GM06990 (cell line): ENCODE results near the gene MAD2L1BP.
A peak's percentile ranks its signal among the peaks of the same experiment; 100 is the strongest.

Experiments used
- DNase-seq: peaks from one replicate; pipeline ENCODE4 v3.0.0-alpha.2; 2011; ENCODE audit not compliant: insufficient read length; ENCODE audit errors: extremely low read depth
- H3K27me3 ChIP-seq: replicated peaks from 2 replicates; pipeline ENCODE4 v1.6.0; 2011; ENCODE audit warnings: low read length; ENCODE audit not compliant: control insufficient read depth, insufficient read depth
- H3K36me3 ChIP-seq: 2 replicates; pipeline ENCODE4 v1.5.1; 2011; ENCODE audit warnings: low read length; ENCODE audit not compliant: control insufficient read depth, insufficient read depth
- H3K4me3 ChIP-seq: replicated peaks from 2 replicates; pipeline ENCODE4 v1.5.1; 2011; ENCODE audit warnings: low read depth, mild to moderate bottlenecking, control low read depth, low read length
- CTCF ChIP-seq: IDR thresholded peaks from 2 replicates; pipeline ENCODE4 v1.5.1; 2011; ENCODE audit warnings: low read length, control low read depth, mild to moderate bottlenecking, inconsistent platforms; ENCODE audit not compliant: insufficient read depth, poor library complexity, severe bottlenecking

The MAD2L1BP gene

DNA sequence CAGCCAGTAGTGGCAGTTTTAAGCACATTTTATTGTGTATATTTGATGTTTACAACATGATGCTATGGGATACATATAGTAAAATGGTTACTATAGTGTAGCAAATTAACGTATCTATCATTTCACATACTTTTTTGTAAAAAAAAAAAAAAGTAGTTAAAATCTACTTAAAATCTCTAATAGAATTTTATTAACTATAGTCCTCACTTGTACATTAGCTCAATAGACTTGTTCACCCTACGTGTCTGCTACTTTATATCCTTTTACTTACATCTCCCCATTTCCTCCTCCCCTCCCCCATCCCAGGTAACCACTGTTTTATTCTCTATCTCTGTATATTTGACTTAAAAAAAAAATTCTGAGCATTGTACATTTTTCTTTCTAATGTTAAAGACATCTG, 29.6 kb upstream of the MAD2L1BP start:
- H3K36me3 ChIP-seq: peaks cover 7% of the 10 kb centered on the region
- H3K4me3 ChIP-seq: no peak overlapping the region
- no peaks in the 10 kb centered on the region for H3K27me3 ChIP-seq
- TF ChIP-seq CTCF: no peak
- DNase-seq: no peak

DNA sequence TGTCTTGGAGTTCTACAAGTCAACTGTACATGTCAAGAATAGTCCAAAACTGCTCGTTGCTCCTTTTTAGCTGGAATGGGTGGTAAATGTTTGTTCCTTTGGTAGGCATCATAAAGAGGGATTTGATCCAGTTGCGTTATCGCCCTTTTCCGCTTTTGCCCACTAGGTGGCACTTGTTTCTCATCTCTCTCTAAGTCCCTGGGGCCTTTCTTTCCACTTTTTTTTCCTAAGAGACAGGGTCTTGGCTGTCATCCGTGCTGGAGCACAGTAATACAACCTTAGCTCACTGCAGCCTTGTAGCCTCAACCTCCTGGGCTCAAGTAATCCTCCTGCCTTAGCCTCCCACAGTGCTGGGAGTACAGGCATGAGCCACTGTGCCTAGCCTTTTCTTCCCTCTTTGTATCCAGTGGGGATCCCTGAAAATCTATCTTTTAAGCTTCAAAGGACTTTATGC, 27.3 kb upstream of the MAD2L1BP start:
- H3K4me3 ChIP-seq: no peak overlapping the region
- no peaks in the 10 kb centered on the region for H3K27me3 ChIP-seq
- peak; percentile 79 for TF ChIP-seq CTCF
- peaks cover 5% of the 10 kb centered on the region for H3K36me3 ChIP-seq
- DNase-seq: no peak

DNA sequence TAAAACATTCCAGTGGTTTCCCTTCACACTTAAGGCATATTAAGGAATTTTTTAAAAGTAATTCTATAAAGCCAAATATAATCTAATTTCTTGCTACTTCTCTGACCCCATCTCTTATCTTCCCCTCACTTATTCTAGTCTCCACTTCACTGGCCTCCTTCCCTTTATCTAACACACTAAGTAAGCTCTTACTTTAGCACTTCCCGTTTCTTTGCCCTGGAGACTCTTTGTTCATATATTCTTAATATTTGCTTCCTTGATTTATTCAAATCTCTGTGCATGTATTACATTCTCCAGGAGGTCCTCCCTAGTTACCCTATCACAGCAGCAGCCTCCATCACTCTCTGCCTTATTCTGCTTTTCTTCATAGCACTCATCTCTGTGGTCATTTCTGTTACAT, 26.8 kb upstream of the MAD2L1BP start:
- no peak for TF ChIP-seq CTCF
- no peaks in the 10 kb centered on the region for H3K27me3 ChIP-seq
- no peak for DNase-seq
- H3K4me3 ChIP-seq: no peak overlapping the region
- peaks cover 7% of the 10 kb centered on the region for H3K36me3 ChIP-seq

GRCh38 chr6:43609402-43609801, 26.2 kb upstream of the MAD2L1BP start:
- no peak for DNase-seq
- Histone ChIP-seq H3K4me3 (no peak overlapping the region), H3K27me3 (no peaks in the 10 kb centered on the region), H3K36me3 (peaks cover 12% of the 10 kb centered on the region)
- no peak for TF ChIP-seq CTCF

DNA sequence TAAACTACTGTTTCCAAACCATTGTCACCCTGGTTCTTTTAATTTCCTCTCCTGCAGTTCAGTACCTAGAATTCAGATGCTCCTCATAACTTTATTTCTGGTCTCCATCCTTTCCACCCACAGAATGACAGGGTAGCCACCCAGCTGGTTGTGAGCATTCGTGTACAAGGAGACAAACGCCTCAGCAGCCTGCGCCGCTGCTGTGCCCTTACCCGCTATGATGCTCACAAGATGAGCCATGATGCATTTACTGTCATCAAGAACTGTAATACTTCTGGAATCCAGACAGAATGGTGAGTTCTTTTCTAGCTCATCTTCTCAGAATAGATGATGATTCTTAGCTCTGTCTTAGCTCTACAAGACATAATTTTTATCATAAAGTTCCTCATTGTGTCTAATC, 25.2 kb upstream of the MAD2L1BP start:
- TF ChIP-seq CTCF: no peak
- H3K4me3 ChIP-seq: no peak overlapping the region
- H3K27me3 ChIP-seq: no peaks in the 10 kb centered on the region
- peaks cover 12% of the 10 kb centered on the region for H3K36me3 ChIP-seq
- DNase-seq: no peak

DNA sequence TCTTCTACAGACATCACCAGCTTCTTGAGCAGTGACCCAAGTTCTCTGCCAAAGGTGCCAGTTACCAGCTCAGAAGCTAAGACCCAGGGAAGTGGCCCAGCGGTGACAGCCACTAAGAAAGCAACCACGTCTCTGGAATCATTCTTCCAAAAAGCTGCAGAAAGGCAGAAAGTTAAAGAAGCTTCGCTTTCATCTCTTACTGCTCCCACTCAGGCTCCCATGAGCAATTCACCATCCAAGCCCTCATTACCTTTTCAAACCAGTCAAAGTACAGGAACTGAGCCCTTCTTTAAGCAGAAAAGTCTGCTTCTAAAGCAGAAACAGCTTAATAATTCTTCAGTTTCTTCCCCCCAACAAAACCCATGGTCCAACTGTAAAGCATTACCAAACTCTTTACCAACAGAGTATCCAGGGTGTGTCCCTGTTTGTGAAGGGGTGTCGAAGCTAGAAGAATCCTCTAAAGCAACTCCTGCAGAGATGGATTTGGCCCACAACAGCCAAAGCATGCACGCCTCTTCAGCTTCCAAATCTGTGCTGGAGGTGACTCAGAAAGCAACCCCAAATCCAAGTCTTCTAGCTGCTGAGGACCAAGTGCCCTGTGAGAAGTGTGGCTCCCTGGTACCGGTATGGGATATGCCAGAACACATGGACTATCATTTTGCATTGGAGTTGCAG, 21.8 kb upstream of the MAD2L1BP start:
- no peak for TF ChIP-seq CTCF
- H3K36me3 ChIP-seq: peaks cover 12% of the 10 kb centered on the region
- H3K4me3 ChIP-seq: no peak overlapping the region
- no peaks in the 10 kb centered on the region for H3K27me3 ChIP-seq
- DNase-seq: no peak
